CD14-positive monocyte (primary cell): ENCODE measurements around the gene CSNK1G1. TPM values are rescaled to one million over a fixed set of nuclear protein-coding genes. Genes with fewer than 3 reads are reported as not detected.

Experiments used
- DNase-seq, 3 donors: peaks; one replicate each; pipeline ENCODE4 v3.0.0-alpha.2; 2011 to 2022
- H2AFZ ChIP-seq: 2 replicates; pipeline ENCODE4 v1.6.0; 2012; ENCODE audit warnings: mild to moderate bottlenecking, low read depth, low read length, inconsistent platforms; ENCODE audit not compliant: insufficient read depth, poor library complexity, severe bottlenecking
- H3K27ac ChIP-seq, 2 donors: 1 replicate in 1 of 2; 2 replicates in 1 of 2; pipeline ENCODE4 v1.5.1; 2012 to 2013; ENCODE audit warnings: low read length in 2 of 2, control low read depth in 1 of 2, inconsistent platforms in 1 of 2, low read depth in 1 of 2, mild to moderate bottlenecking in 1 of 2
- H3K27me3 ChIP-seq, 2 donors: one replicate each; pipeline versions ENCODE4 v1.6.0 to v1.6.1; 2011 to 2013; ENCODE audit warnings: low read length in 2 of 2; ENCODE audit not compliant: control insufficient read depth in 2 of 2, insufficient read depth in 2 of 2
- H3K36me3 ChIP-seq, 2 donors: replicated peaks in 1 of 2; 1 replicate in 1 of 2; 2 replicates in 1 of 2; pipeline versions ENCODE4 v1.5.1 to v1.6.1; 2012 to 2013; ENCODE audit warnings: low read length in 2 of 2, control low read depth in 1 of 2, inconsistent platforms in 1 of 2, mild to moderate bottlenecking in 1 of 2; ENCODE audit not compliant: insufficient read depth in 2 of 2, control insufficient read depth in 1 of 2
- H3K4me1 ChIP-seq, 2 donors: 1 replicate in 1 of 2; 2 replicates in 1 of 2; pipeline versions ENCODE4 v1.5.1 to v1.6.1; 2012 to 2013; ENCODE audit warnings: low read length in 2 of 2, control low read depth in 1 of 2, inconsistent platforms in 1 of 2, mild to moderate bottlenecking in 1 of 2, moderate library complexity in 1 of 2; ENCODE audit not compliant: insufficient read depth in 2 of 2, control insufficient read depth in 1 of 2
- H3K4me2 ChIP-seq: replicated peaks from 2 replicates; pipeline ENCODE3; 2012; ENCODE audit warnings: low read length, moderate library complexity, mild to moderate bottlenecking; ENCODE audit not compliant: poor library complexity, severe bottlenecking; ENCODE audit errors: extremely low read depth
- H3K4me3 ChIP-seq, 3 experiments: fragments of 200-600 bp in 1 of 3; sonication (generic) in 1 of 3; replicated peaks in 1 of 3; 1 replicate in 2 of 3; 2 replicates in 1 of 3; pipeline ENCODE4 v1.5.1; 2011 to 2013; ENCODE audit warnings: low read length in 3 of 3, mild to moderate bottlenecking in 3 of 3, control low read depth in 2 of 3, low read depth in 2 of 3, inconsistent platforms in 1 of 3, moderate library complexity in 1 of 3
- H3K79me2 ChIP-seq: 2 replicates; pipeline ENCODE4 v1.6.0; 2012; ENCODE audit warnings: mild to moderate bottlenecking, control low read depth, inconsistent platforms, low read length, moderate library complexity; ENCODE audit not compliant: insufficient read depth
- H3K9ac ChIP-seq: 2 replicates; pipeline ENCODE4 v1.6.0; 2017; ENCODE audit warnings: low read length, mild to moderate bottlenecking; ENCODE audit not compliant: insufficient read depth, poor library complexity, severe bottlenecking
- H3K9me3 ChIP-seq, 2 donors: replicated peaks in 1 of 2; 1 replicate in 1 of 2; 2 replicates in 1 of 2; pipeline versions ENCODE4 v1.5.1 to v1.6.1; 2012 to 2013; ENCODE audit warnings: low read length in 2 of 2, control low read depth in 1 of 2; ENCODE audit not compliant: control insufficient read depth in 1 of 2, insufficient read depth in 1 of 2
- H4K20me1 ChIP-seq: 2 replicates; pipeline ENCODE4 v1.6.0; 2012; ENCODE audit warnings: mild to moderate bottlenecking, low read length, control low read depth, moderate library complexity; ENCODE audit not compliant: insufficient read depth
- H3K27ac Mint-ChIP-seq, 7 donors: one replicate each; pipeline ENCODE4 v1.8.0; 2020; ENCODE audit warnings: mild to moderate bottlenecking in 7 of 7, mixed read lengths in 7 of 7, moderate library complexity in 6 of 7, inconsistent platforms in 2 of 7
- H3K27me3 Mint-ChIP-seq, 3 donors: one replicate each; pipeline ENCODE4 v1.8.0; 2021 to 2022; ENCODE audit warnings: low read depth in 3 of 3, mild to moderate bottlenecking in 3 of 3, mixed read lengths in 3 of 3, moderate library complexity in 3 of 3, inconsistent platforms in 1 of 3
- H3K36me3 Mint-ChIP-seq, 2 donors: one replicate each; pipeline ENCODE4 v1.8.0; 2020; ENCODE audit warnings: mixed read lengths in 2 of 2, inconsistent platforms in 1 of 2, mild to moderate bottlenecking in 1 of 2
- H3K4me1 Mint-ChIP-seq: one replicate; pipeline ENCODE4 v1.8.0; 2020; ENCODE audit warnings: mild to moderate bottlenecking, mixed read lengths
- H3K4me3 Mint-ChIP-seq, 2 donors: one replicate each; pipeline ENCODE4 v1.8.0; 2020; ENCODE audit warnings: mild to moderate bottlenecking in 2 of 2, mixed read lengths in 2 of 2, moderate library complexity in 1 of 2
- H3K9me3 Mint-ChIP-seq, 7 donors: one replicate each; pipeline ENCODE4 v1.8.0; 2020 to 2022; ENCODE audit warnings: mixed read lengths in 7 of 7, mild to moderate bottlenecking in 6 of 7, moderate library complexity in 6 of 7, inconsistent platforms in 2 of 7
- CTCF ChIP-seq: fragments of 200-600 bp; IDR thresholded peaks from one replicate; pipeline ENCODE4 v1.8.0; 2022; ENCODE audit warnings: antibody characterized with exemption, mild to moderate bottlenecking
- WGBS: methylation state at CpG from one replicate; pipeline ENCODE4 v1.1.5; 2013; ENCODE audit warnings: missing lambda C conversion rate; ENCODE audit not compliant: insufficient coverage; 5-methylcytosine and 5-hydroxymethylcytosine counted together
- intact Hi-C, 2 donors: fragments of 100-400 bp; cut with micrococcal nuclease; formaldehyde crosslinking; loops; one replicate each; pipeline versions ENCODE4 v1.15.0 to v1.15.1; 2023
- polyA plus RNA-seq, 3 donors: library from polyadenylated mRNA; depleted of rRNA in 1 of 3; unstranded in 2 of 3; stranded (reverse) in 1 of 3; fragments of 300-500 nt in 2 of 3; fragments of >200 nt in 1 of 3; fragmentation: Illumina TruSeq in 2 of 3; gene quantifications; 1 replicate in 2 of 3; 2 replicates in 1 of 3; pipeline ENCODE4 v1.2.3, GENCODE V29; 2012 to 2021

The CSNK1G1 gene
- polyA plus RNA-seq, 3 donors = 4.3 to 8.6 (median 7.7) TPM

- Mint-ChIP-seq H3K9me3 (no peaks in the 10 kb centered on the region), H3K36me3 (peaks cover 46 to 59% of the 10 kb centered on the region in 2 donors), H3K27ac (no peak overlapping the region), H3K4me1 (no peaks in the 10 kb centered on the region), H3K4me3 (no peak overlapping the region), H3K27me3 (no peaks in the 10 kb centered on the region)
- intact Hi-C loops = loop anchor here in 1 of 2 donors (10.0 kb wide), 1 partner anchor 150 kb away; the partner anchor contains the start of gene CSNK1G1
- Histone ChIP-seq H2AFZ (no peak overlapping the region), H3K27me3 (no peaks in the 10 kb centered on the region), H3K4me3 (no peak overlapping the region), H3K4me2 (no peak overlapping the region), H3K79me2 (no peaks in the 10 kb centered on the region), H3K9ac (no peak overlapping the region), H3K36me3 (peaks cover 36 to 68% of the 10 kb centered on the region in 2 donors), H3K9me3 (no peaks in the 10 kb centered on the region), H3K27ac (no peak overlapping the region), H4K20me1 (no peaks in the 10 kb centered on the region), H3K4me1 (no peaks in the 10 kb centered on the region)
- DNase-seq = no peak
- TF ChIP-seq CTCF = no peak
Measured at GRCh38 chr15:64205202-64205601, 150.8 kb downstream of the CSNK1G1 start.

GRCh38 chr15:64197425-64197824 lies 158.5 kb downstream of the CSNK1G1 start:
- peaks cover 52 to 69% of the 10 kb centered on the region in 2 donors for H3K36me3 Mint-ChIP-seq
- H3K4me3 Mint-ChIP-seq = no peak overlapping the region
- intact Hi-C loops = no loop called here
- H3K27me3 Mint-ChIP-seq = no peaks in the 10 kb centered on the region
- Histone ChIP-seq H3K9ac (no peak overlapping the region), H3K79me2 (no peaks in the 10 kb centered on the region), H3K4me3 (no peak overlapping the region), H4K20me1 (no peaks in the 10 kb centered on the region), H3K27ac (no peak overlapping the region), H3K4me1 (no peaks in the 10 kb centered on the region), H3K4me2 (no peak overlapping the region), H3K9me3 (no peaks in the 10 kb centered on the region), H3K27me3 (no peaks in the 10 kb centered on the region), H2AFZ (no peak overlapping the region), H3K36me3 (peaks cover 33 to 71% of the 10 kb centered on the region in 2 donors)
- no peaks in the 10 kb centered on the region for H3K9me3 Mint-ChIP-seq
- H3K27ac Mint-ChIP-seq = peak overlapping the region in 1 of 7 donors; percentile 50
- 100% methylated on average over 1 of the region's 1 CpG for WGBS
- no peak for TF ChIP-seq CTCF
- H3K4me1 Mint-ChIP-seq = no peaks in the 10 kb centered on the region
- no peak for DNase-seq
